Measurements from ENCODE around the gene UBL5. TPM values are rescaled to one million over a fixed set of nuclear protein-coding genes. Genes with fewer than 3 reads are reported as not detected.
"Not testable (repeated sequence)": the region's sequence is repeated elsewhere in the genome, so short reads cannot be mapped to it uniquely, and the experiment has no call there.

Gene UBL5
- total RNA-seq, 6 experiments from 2014 or later = 152 to 303 (median 168) TPM

DNA sequence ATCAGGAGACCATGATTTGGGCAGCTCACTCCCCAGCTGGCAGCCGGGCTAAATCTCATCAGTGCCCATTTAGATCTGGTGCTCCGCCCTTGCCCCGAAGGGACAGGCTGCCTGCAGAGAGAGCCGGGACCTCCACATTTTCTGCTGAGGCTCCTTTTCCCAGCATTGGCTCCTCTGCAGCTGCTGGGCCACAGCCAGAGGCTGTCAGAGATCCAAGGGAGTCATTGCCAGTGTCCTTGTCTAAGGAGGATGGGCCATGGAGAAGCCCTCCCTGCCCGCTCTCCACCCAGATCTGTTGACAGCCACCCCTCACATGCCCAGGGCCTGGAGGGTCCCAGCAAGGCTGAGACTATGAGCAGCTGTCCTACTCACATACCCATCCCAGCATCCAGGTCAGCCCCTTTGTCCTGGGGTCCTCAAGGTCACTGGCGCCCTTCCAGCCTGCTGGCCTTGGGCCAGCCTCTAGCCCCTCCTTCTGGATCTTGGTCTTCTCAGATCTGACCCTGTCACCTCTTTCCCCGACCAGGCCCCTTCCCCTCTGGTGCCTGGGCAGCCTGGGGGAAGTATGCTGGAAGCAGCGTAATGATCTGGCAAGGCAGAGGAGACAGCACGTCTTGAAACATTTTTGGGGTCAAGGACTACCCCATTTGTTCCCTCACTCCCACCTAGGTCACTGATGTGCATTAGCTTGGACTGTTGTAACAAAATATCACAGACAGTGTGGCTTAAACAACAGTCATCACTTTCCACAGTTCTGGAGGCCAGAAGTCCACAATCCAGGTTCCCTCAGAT lies 15.3 kb downstream of the UBL5 start:
- Histone ChIP-seq H3K4me1 (peaks cover 0 to 9% (median 3%) of the 10 kb centered on the region in 4 donors), H3K4me3 (no peak overlapping the region), H3K36me3 (peaks cover 0 to 36% (median 9%) of the 10 kb centered on the region in 4 donors), H3K27ac (no peak overlapping the region), H3K9me3 (no peaks in the 10 kb centered on the region), H3K27me3 (no peaks in the 10 kb centered on the region)
- TF ChIP-seq, protein P1, sequence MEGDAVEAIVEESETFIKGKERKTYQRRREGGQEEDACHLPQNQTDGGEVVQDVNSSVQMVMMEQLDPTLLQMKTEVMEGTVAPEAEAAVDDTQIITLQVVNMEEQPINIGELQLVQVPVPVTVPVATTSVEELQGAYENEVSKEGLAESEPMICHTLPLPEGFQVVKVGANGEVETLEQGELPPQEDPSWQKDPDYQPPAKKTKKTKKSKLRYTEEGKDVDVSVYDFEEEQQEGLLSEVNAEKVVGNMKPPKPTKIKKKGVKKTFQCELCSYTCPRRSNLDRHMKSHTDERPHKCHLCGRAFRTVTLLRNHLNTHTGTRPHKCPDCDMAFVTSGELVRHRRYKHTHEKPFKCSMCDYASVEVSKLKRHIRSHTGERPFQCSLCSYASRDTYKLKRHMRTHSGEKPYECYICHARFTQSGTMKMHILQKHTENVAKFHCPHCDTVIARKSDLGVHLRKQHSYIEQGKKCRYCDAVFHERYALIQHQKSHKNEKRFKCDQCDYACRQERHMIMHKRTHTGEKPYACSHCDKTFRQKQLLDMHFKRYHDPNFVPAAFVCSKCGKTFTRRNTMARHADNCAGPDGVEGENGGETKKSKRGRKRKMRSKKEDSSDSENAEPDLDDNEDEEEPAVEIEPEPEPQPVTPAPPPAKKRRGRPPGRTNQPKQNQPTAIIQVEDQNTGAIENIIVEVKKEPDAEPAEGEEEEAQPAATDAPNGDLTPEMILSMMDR (IDR thresholded peaks at IDR 0.05) = no peak
- TF ChIP-seq POLR2A (IDR thresholded peaks at IDR 0.05) = no peak
- intact Hi-C loops (cut with DNase I) = no loop called here
- ATAC-seq (no peak), DNase-seq (no peak)
- 71% methylated on average over 3 of the region's 9 CpGs for WGBS (ENCODE audit: insufficient coverage, low coverage, low lambda C conversion rate, missing lambda C conversion rate)

DNA sequence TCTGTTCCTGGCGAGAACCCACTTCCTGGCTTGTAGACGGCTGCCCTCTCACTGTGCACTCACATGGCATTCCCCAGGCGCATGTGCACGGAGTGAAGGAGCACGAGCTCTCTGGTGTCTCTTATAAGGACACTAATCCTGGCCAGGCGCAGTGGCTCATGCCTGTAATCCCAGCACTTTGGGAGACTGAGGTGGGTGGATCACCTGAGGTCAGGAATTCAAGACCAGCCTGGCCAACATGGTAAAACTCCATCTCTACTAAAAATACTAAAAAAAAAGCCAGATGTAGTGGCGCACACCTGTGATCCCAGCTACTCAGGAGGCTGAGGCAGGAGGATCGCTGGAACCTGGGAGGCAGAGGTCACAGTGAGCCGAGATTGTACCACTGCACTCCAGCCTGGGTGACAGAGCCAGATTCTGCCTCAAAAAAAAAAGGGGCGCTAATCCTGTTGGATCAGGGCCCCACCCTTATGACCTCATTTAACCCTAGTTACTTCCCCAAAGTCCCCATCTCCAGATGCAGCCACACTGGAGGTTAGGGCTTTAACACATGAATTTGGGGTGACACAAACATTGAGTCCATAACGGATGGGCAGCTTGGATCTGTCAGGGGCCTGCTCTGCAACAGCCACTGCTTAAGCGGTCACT lies 16.0 kb downstream of the UBL5 start:
- H3K27me3 ChIP-seq; intact Hi-C loops (cut with DNase I); H3K4me3 ChIP-seq; H3K4me1 ChIP-seq; H3K9me3 ChIP-seq; H3K27ac ChIP-seq; DNase-seq; ATAC-seq: not testable (repeated sequence)
- H3K36me3 ChIP-seq = peaks cover 0 to 34% (median 9%) of the 10 kb centered on the region in 4 donors
- WGBS (ENCODE audit: insufficient coverage, low coverage, low lambda C conversion rate, missing lambda C conversion rate) = 87% methylated on average over 6 of the region's 12 CpGs

DNA sequence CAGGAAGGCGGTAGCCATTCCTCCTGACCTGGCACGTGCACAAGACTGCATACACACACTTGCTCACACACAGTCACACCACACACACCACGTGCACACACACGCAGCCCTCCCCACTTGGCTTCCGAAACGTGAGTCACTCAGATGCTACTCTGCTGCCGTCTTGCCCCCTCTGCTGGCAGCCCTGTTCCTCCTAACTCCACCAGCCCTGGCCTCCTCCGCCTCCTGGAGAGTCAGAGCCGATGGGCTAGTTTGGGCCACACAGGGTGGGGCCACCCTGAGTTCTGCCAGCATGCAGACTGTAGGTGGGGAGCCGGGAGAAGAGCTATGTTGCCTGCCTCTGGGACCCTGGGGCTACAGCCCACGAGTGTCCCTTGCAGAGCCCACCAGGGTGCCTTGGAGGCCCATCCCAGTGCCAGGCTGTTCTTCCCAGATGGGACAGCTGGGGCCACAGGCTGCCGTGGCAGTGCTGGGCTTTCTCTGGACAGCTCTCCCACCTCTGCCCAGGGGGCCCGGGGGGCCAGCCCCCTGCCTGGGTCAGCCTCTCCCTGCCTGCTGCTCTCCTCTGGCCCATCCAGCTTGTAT lies 19.5 kb downstream of the UBL5 start:
- DNase-seq (no peak), ATAC-seq (peak in 3 of 4 donors; percentile 29 to 59 (median 49))
- peaks cover 0 to 10% (median 2%) of the 10 kb centered on the region in 4 donors for H3K36me3 ChIP-seq
- TF ChIP-seq POLR2A (IDR thresholded peaks at IDR 0.05) = no peak
- TF ChIP-seq, protein P1 (IDR thresholded peaks at IDR 0.05) = peak; percentile 16 to 25 (median 24)
- WGBS (ENCODE audit: insufficient coverage, low coverage, low lambda C conversion rate, missing lambda C conversion rate) = 44% methylated on average over 9 of the region's 13 CpGs
- H3K4me1 ChIP-seq = no peaks in the 10 kb centered on the region
- no peaks in the 10 kb centered on the region for H3K9me3 ChIP-seq
- intact Hi-C loops (cut with DNase I) = no loop called here
- no peak overlapping the region for H3K27ac ChIP-seq
- H3K27me3 ChIP-seq = no peaks in the 10 kb centered on the region
- H3K4me3 ChIP-seq = no peak overlapping the region

DNA sequence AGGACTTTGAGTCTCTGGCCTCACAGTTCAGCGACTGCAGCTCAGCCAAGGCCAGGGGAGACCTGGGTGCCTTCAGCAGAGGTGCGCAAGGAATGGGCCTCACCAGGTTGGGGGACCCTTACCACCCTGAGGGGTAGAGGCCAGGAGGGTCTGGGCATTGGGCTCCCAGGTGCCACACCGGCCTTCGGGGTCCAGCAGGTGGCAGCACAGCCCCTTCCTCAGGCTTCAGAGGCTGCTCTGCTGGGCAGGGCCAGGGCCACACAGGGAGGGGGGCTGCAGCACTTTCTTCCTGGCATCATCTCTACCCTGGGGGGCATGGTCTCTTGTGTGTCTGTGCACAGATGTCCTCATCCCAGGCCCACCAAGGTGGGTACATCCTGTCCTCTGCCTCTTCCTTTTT lies 20.3 kb downstream of the UBL5 start:
- peak; percentile 20 to 55 (median 46) for ATAC-seq

More for the DNA sequence above, 20.3 kb downstream of the UBL5 start:
- no peaks in the 10 kb centered on the region for H3K4me1 ChIP-seq
- no peak for DNase-seq
- no peak overlapping the region for H3K4me3 ChIP-seq
- H3K9me3 ChIP-seq = no peaks in the 10 kb centered on the region
- intact Hi-C loops (cut with DNase I) = no loop called here
- WGBS (ENCODE audit: insufficient coverage, low coverage, low lambda C conversion rate, missing lambda C conversion rate) = no CpG with 5 or more reads among the region's 4 CpGs
- H3K27me3 ChIP-seq = no peaks in the 10 kb centered on the region
- peaks cover 0 to 5% (median 2%) of the 10 kb centered on the region in 4 donors for H3K36me3 ChIP-seq
- no peak for TF ChIP-seq POLR2A (IDR thresholded peaks at IDR 0.05)
- TF ChIP-seq, protein P1 (IDR thresholded peaks at IDR 0.05) = peak; percentile 39 to 48 (median 41)
- H3K27ac ChIP-seq = no peak overlapping the region

All from right lobe of liver (tissue), 6 donors.